HG03558 (cell line): ENCODE measurements around the gene DOCK10.

Experiments
- ATAC-seq: cut with Tn5 transposase; IDR thresholded peaks from one replicate; pipeline ENCODE4 v1.9.1; 2021; ENCODE audit warnings: moderate number of reproducible peaks; ENCODE audit not compliant: unreplicated experiment; ENCODE audit errors: extremely low read depth

The DOCK10 gene

DNA sequence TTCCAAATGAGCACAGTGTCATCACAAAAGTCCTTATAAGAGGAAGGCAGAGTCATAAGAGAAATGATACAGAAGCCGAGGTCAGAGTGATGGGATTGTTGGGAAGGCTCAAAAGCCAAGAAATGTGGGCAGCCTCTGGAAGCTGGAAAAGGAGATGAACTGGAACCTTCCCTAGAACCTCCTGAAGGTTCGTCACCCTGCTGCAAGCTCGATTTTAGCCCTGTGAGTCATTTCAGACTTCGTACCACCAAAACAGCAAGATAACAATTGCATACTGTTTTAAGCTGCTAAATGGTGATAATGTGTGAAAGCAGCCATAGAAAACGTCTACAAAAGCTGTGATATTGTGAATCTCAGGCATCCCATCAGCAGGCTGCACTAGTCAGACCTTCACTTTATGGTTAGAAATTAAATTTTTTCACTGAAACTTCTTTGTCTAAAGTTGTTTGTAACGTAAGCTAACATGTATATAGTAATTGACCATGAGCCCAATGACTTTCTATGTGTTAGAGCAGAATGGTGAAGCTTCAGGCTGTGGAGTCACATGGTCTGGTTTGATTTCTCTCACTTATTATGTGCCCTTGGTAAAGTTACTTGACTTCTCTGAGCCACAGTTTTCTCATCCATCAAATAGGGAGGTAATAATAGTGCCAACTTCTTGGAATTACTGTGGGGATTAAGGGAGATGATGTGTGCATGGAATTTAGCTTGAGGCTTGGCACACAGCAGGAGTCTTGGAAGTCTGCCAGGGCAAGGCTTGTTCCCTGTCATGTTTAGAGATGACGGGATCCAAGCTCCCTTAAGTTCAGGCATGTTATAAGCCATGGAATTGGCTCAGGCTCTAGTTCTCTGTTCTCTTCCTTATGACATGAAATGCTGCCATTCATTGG lies 194.1 kb downstream of the DOCK10 start:
- no peak for ATAC-seq

DNA sequence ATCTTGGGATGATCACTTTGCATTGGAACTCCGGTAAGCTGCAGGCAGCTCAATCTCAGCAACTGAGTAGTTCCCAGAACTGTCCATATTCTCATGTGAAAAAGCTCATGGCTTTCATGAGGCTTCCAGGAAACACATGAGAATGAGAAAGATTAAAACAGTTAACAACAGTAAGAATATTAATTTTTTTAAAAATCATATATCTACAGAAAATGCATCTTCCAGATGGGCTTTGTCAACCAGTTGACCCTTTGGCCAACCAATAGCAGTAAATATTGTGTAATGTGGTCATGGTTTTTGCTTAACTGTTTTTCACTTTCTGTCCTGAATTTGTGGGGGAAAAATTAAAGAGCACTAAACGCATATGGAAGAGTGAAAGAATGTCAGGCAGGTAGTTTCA lies 194.9 kb downstream of the DOCK10 start:
- ATAC-seq = no peak

DNA sequence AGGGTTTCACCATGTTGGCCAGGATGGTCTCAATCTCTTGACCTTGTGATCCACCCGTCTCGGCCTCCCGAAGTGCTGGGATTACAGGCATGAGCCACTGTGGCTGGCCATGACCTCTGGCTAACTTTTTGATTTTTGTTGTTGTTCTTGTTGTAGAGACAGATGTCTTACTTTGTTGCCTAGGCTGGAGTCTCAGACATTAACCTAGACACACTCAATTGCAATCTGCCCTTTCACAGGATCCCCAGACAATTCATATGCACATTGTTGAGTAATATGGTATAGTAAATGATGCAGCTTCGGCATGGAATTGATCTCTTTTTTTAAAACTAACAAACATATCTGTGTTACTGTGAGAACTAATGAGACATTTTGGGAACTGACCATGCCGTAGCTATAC lies 195.6 kb downstream of the DOCK10 start:
- no peak for ATAC-seq

GRCh38 chr2:224846161-224846560 lies 196.1 kb downstream of the DOCK10 start:
- no peak for ATAC-seq

GRCh38 chr2:224843141-224843540 lies 199.1 kb downstream of the DOCK10 start:
- ATAC-seq = no peak

- ATAC-seq = no peak
These were observed 200.4 kb downstream of the DOCK10 start for GRCh38 chr2:224841910-224842309.

DNA sequence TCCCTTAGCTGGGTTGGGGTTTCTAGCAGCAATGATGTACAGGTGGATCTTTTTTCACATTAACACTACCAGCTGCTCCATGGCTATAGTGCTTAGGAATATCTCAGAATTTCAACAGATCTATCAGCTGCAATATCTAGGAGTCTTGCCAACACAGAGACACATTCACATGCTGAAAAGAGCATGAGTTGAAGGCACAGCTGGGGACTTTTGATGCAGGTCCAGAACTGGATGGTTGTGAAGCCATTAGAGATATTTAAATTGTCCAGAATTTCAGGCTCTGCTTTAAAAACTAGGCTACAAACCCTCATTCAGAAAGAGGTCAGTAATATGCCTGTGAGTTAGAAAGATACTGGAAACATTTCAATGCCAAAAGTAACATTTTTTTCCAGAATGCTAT lies 203.9 kb downstream of the DOCK10 start:
- no peak for ATAC-seq

DNA sequence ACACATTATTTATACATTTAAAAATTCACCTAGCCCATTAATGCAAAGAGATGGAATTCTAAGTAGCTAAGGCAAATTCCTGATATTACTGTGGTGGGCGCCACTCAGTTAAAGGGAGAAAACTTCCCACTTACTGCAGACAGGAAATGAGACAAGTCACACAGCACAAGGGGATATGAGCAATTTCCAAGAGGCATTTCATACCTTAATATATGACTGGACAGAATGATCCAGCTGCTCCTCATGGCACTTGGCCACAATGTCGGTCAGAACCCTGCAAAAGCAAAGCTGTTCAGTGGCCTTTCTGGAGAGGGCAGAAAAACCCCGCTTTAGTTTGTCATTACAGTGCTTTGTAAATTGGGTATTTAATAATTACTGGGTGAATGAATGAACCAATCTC lies 204.7 kb downstream of the DOCK10 start:
- ATAC-seq = no peak

GRCh38 chr2:224837066-224837465 lies 205.2 kb downstream of the DOCK10 start:
- no peak for ATAC-seq

- ATAC-seq = no peak
These were observed 206.0 kb downstream of the DOCK10 start for GRCh38 chr2:224836263-224836662.

- no peak for ATAC-seq
These were observed 206.9 kb downstream of the DOCK10 start for GRCh38 chr2:224835405-224835804.

DNA sequence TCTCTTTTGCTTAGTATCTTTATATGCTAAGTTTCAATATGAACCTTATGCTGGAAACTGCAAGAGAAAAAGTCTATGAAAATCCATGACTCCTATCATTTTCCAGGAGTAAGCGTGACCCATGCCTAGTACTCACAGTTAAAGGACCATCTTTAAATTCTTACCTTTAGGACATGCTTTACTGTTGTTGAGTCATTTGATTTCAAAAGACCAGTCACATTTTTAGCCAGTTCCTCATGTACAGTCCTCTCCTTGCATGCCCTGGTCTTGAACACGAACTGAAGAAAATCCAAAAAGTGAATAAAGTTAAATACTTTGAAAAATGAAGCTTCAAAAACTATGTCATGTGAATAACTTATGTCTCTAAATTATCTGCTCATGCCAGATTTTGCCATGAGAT lies 208.3 kb downstream of the DOCK10 start:
- ATAC-seq = no peak

- no peak for ATAC-seq
These were observed 210.1 kb downstream of the DOCK10 start for GRCh38 chr2:224832207-224832606.

DNA sequence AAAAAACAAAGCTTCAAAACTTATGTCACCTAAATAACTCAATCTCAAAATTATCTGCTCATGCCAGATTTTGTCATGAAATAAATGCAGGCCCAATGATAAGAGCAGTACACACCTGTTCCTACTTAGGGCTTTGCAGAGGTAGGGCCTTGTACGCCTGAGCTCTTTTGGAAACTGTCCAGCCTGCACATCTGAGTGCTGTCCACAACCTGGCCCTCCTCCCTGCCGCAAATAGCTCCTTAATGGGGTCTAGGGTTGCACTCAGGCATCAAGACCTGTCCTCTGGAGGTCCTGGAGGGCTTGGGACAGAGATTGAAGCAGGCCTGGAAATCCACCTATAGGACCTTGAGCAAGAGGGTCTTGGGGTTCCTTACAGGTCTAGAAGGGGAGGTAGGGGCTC lies 210.7 kb downstream of the DOCK10 start:
- no peak for ATAC-seq

- ATAC-seq = no peak
These were observed 221.8 kb downstream of the DOCK10 start for GRCh38 chr2:224820283-224820991.

GRCh38 chr2:224819075-224819474 lies 223.2 kb downstream of the DOCK10 start:
- no peak for ATAC-seq

- no peak for ATAC-seq
These were observed 224.6 kb downstream of the DOCK10 start for GRCh38 chr2:224817676-224818075.

GRCh38 chr2:224816816-224817215 lies 225.5 kb downstream of the DOCK10 start:
- no peak for ATAC-seq

DNA sequence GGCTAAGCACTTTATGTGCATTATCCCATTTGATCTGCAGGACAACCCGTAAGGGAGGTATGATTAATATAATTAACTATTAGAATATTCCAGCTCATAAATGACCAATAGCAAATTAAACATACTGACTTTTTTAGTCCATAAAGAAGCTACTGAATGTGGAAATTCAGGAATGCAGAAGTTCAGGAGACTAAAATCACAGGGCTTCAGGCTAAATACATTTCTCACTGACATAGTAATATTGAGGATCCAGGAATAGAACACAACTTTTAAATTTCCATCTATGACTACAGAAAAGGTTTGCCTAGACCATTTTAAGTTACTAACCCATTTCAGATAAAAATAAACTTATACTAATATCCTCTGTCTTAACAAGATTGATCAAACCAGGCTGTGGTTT lies 228.7 kb downstream of the DOCK10 start:
- no peak for ATAC-seq

GRCh38 chr2:224807153-224807964 lies 234.9 kb downstream of the DOCK10 start:
- no peak for ATAC-seq

GRCh38 chr2:224803930-224804329 lies 238.3 kb downstream of the DOCK10 start:
- ATAC-seq = no peak
